ENCODE results near the gene PLXNB3.

DNA sequence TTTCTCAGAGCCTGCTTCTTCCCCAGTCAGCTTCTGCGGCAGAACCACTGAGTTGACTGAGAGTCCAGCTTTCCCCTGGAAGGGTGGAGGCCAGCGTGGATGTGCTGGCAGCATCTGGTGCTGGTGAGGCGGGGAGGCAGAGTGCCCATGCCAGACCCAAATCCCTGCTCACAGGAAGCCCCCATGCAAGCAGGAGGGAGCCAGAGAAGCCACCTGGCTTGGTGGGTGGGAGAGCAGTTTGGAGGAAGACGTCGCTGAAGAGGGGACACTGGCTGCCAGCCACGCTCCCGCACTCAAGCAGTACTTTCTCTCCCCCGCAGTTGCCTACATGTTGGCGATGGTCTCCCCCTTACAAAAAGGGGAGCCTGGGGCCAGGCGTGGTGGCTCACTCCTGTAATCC lies 60.3 kb downstream of the PLXNB3 start:
- no peak for TF ChIP-seq EZH2 (IDR thresholded peaks at IDR 0.05; ENCODE audit: low read depth)
- TF ChIP-seq, protein P1, sequence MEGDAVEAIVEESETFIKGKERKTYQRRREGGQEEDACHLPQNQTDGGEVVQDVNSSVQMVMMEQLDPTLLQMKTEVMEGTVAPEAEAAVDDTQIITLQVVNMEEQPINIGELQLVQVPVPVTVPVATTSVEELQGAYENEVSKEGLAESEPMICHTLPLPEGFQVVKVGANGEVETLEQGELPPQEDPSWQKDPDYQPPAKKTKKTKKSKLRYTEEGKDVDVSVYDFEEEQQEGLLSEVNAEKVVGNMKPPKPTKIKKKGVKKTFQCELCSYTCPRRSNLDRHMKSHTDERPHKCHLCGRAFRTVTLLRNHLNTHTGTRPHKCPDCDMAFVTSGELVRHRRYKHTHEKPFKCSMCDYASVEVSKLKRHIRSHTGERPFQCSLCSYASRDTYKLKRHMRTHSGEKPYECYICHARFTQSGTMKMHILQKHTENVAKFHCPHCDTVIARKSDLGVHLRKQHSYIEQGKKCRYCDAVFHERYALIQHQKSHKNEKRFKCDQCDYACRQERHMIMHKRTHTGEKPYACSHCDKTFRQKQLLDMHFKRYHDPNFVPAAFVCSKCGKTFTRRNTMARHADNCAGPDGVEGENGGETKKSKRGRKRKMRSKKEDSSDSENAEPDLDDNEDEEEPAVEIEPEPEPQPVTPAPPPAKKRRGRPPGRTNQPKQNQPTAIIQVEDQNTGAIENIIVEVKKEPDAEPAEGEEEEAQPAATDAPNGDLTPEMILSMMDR (conservative IDR thresholded peaks at IDR 0.05): no peak
